Measurements from ENCODE around the gene ENOPH1.

Gene ENOPH1

DNA sequence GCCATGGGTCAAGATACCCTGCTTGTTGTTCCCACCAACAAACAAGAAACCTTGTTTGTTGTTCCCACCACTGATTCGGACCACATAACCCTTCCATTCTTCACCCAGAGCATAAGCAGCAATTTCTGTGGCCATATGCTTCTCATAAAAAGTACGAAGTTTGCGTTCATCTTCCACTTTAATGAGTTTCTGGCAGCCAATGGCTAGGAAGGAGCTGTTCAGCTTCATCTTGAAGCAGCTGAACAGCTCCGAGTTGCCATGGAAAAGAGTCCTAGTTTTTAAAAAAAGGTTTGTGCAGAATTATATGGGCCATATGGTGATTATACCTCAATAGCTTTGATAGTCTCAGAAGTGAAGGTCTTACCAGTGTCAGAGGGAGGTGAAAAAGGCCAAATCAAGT is 65.3 kb downstream of the ENOPH1 start:
- Histone ChIP-seq H3K36me3 (ENCODE audit: control insufficient read depth in 2 of 2, insufficient read depth in 1 of 2, low read length in 2 of 2) (no peaks in the 10 kb centered on the region), H3K27ac (ENCODE audit: extremely low read depth, low read depth, low read length) (no peak overlapping the region), H3K9me3 (ENCODE audit: control insufficient read depth, insufficient read depth, low read depth, low read length) (no peaks in the 10 kb centered on the region), H3K4me1 (ENCODE audit: control insufficient read depth, insufficient read depth, low read length) (0 out of 2 replicates have a peak, but pooled peaks cover 2% of the 10 kb centered on the region), H3K4me3 (ENCODE audit: low read depth, low read length) (no peak overlapping the region)
- ChIA-PET POLR2A (no interaction called here), CTCF (no interaction called here)
- no peak for TF ChIP-seq ZNF514 (tag by site-specific recombination; IDR thresholded peaks at IDR 0.05)
- no peak for TF ChIP-seq PATZ1 (tag by site-specific recombination; IDR thresholded peaks at IDR 0.05)
- TF ChIP-seq ZNF510 (tag by site-specific recombination; IDR thresholded peaks at IDR 0.05; ENCODE audit: insufficient replicate concordance): no peak
- no peak for TF ChIP-seq ZNF391 (tag by site-specific recombination; IDR thresholded peaks at IDR 0.05; ENCODE audit: borderline replicate concordance, low read depth)
- no peak for TF ChIP-seq ZNF561 (tag by site-specific recombination; IDR thresholded peaks at IDR 0.05; ENCODE audit: borderline replicate concordance)
- TF ChIP-seq ZNF843 (tag by site-specific recombination; IDR thresholded peaks at IDR 0.05): no peak
- no peak for TF ChIP-seq ZNF626 (tag by site-specific recombination; IDR thresholded peaks at IDR 0.05)
- TF ChIP-seq RBAK (tag by site-specific recombination; IDR thresholded peaks at IDR 0.05): no peak
- TF ChIP-seq ZNF623 (tag by site-specific recombination; IDR thresholded peaks at IDR 0.05): no peak

GRCh38 chr4:82496349-82496748 is 66.0 kb downstream of the ENOPH1 start:
- CTCF ChIA-PET: no interaction called here
- no peak overlapping the region for H3K27ac ChIP-seq (ENCODE audit: extremely low read depth, low read depth, low read length)
- H3K36me3 ChIP-seq (ENCODE audit: control insufficient read depth in 2 of 2, insufficient read depth in 1 of 2, low read length in 2 of 2): no peaks in the 10 kb centered on the region
- 0 out of 2 replicates have a peak, but pooled peaks cover 2% of the 10 kb centered on the region for H3K4me1 ChIP-seq (ENCODE audit: control insufficient read depth, insufficient read depth, low read length)
- no peak overlapping the region for H3K4me3 ChIP-seq (ENCODE audit: low read depth, low read length)
- no peaks in the 10 kb centered on the region for H3K9me3 ChIP-seq (ENCODE audit: control insufficient read depth, insufficient read depth, low read depth, low read length)
- no peak for TF ChIP-seq ZNF311 (tag by site-specific recombination; IDR thresholded peaks at IDR 0.05; ENCODE audit: borderline replicate concordance)
- no peak for TF ChIP-seq ZNF571 (tag by site-specific recombination; IDR thresholded peaks at IDR 0.05)
- no peak for TF ChIP-seq KLF1 (tag by site-specific recombination; IDR thresholded peaks at IDR 0.05)
- no peak for TF ChIP-seq ZNF585B (tag by site-specific recombination; IDR thresholded peaks at IDR 0.05)
- no peak for TF ChIP-seq BCL11B (tag by site-specific recombination; IDR thresholded peaks at IDR 0.05; ENCODE audit: low read depth)
- no peak for TF ChIP-seq GFI1B (tag by site-specific recombination; IDR thresholded peaks at IDR 0.05)
- TF ChIP-seq, protein P1, sequence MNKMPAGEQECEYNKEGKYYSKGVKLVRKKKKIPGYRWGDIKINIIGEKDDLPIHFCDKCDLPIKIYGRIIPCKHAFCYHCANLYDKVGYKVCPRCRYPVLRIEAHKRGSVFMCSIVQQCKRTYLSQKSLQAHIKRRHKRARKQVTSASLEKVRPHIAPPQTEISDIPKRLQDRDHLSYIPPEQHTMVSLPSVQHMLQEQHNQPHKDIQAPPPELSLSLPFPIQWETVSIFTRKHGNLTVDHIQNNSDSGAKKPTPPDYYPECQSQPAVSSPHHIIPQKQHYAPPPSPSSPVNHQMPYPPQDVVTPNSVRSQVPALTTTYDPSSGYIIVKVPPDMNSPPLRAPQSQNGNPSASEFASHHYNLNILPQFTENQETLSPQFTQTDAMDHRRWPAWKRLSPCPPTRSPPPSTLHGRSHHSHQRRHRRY (tag by site-specific recombination; IDR thresholded peaks at IDR 0.05): no peak
- no peak for TF ChIP-seq GLI2 (tag by site-specific recombination; IDR thresholded peaks at IDR 0.05; ENCODE audit: borderline replicate concordance, low read depth)
- no peak for TF ChIP-seq ZNF548 (tag by site-specific recombination; IDR thresholded peaks at IDR 0.05)
- TF ChIP-seq ZBTB8A (tag by site-specific recombination; IDR thresholded peaks at IDR 0.05): no peak
- no peak for TF ChIP-seq REST (tag by site-specific recombination; IDR thresholded peaks at IDR 0.05)
- TF ChIP-seq ZNF292 (tag by site-specific recombination; IDR thresholded peaks at IDR 0.05; ENCODE audit: borderline replicate concordance, low read depth): no peak
- TF ChIP-seq PRDM1 (tag by site-specific recombination; IDR thresholded peaks at IDR 0.05): no peak
- no peak for TF ChIP-seq ZBTB6 (tag by site-specific recombination; IDR thresholded peaks at IDR 0.05)
- TF ChIP-seq ZNF596 (tag by site-specific recombination; IDR thresholded peaks at IDR 0.05): no peak
- POLR2A ChIA-PET: no interaction called here

All from HEK293 (cell line).